Fibroblast of peridontal ligament (primary cell): Measurements from ENCODE around the gene OAT.
A peak's percentile ranks its signal among the peaks of the same experiment; 100 is the strongest.

Experiments used
- DNase-seq: peaks from one replicate; pipeline ENCODE4 v3.0.0-alpha.2; 2010; ENCODE audit errors: extremely low read depth

OAT gene

GRCh38 chr10:124403548-124403947 is 15.2 kb downstream of the OAT start:
- DNase-seq = peak; percentile 87

GRCh38 chr10:124402273-124402672 is 16.4 kb downstream of the OAT start:
- no peak for DNase-seq

GRCh38 chr10:124401633-124402032 is 17.1 kb downstream of the OAT start:
- no peak for DNase-seq

GRCh38 chr10:124394583-124394982 is 24.1 kb downstream of the OAT start:
- no peak for DNase-seq

GRCh38 chr10:124392626-124393342 is 25.9 kb downstream of the OAT start:
- DNase-seq = no peak

- no peak for DNase-seq
Measured at GRCh38 chr10:124390471-124391187, 28.1 kb downstream of the OAT start.

GRCh38 chr10:124389613-124390361 is 28.9 kb downstream of the OAT start:
- DNase-seq = no peak

GRCh38 chr10:124388823-124389612 is 29.7 kb downstream of the OAT start:
- peak; percentile 74 for DNase-seq

GRCh38 chr10:124388476-124388822 is 30.3 kb downstream of the OAT start:
- no peak for DNase-seq

- no peak for DNase-seq
Measured at GRCh38 chr10:124387078-124387874, 31.4 kb downstream of the OAT start.

- DNase-seq = no peak
Measured at GRCh38 chr10:124386186-124387077, 32.3 kb downstream of the OAT start.

GRCh38 chr10:124385627-124386185 is 33.0 kb downstream of the OAT start:
- no peak for DNase-seq

GRCh38 chr10:124384591-124385190 is 34.0 kb downstream of the OAT start:
- DNase-seq = no peak

- no peak for DNase-seq
Measured at GRCh38 chr10:124384172-124384571, 34.6 kb downstream of the OAT start.

GRCh38 chr10:124383496-124383895 is 35.2 kb downstream of the OAT start:
- DNase-seq = no peak

- no peak for DNase-seq
Measured at GRCh38 chr10:124381011-124381611, 37.6 kb downstream of the OAT start.

GRCh38 chr10:124380256-124380995 is 38.3 kb downstream of the OAT start:
- DNase-seq = no peak

- DNase-seq = no peak
Measured at GRCh38 chr10:124379609-124380193, 39.0 kb downstream of the OAT start.
